22Rv1 (cell line): ENCODE data around the gene PSD2.

Experiments used
- H3K27ac ChIP-seq: fragments of 450-650 bp; 2 replicates; pipeline ENCODE4 v1.5.1; 2017
- CTCF ChIP-seq: fragments of 450-650 bp; IDR thresholded peaks from 2 replicates; pipeline ENCODE4 v1.5.1; 2017; ENCODE audit warnings: mild to moderate bottlenecking
- ZFX ChIP-seq: fragments of 450-650 bp; IDR thresholded peaks from 2 replicates; pipeline ENCODE4 v1.6.1; 2017; ENCODE audit warnings: antibody characterized with exemption, borderline replicate concordance

The PSD2 gene

GRCh38 chr5:139760066-139761056 is 35.2 kb upstream of the PSD2 start:
- no peak for TF ChIP-seq ZFX

DNA sequence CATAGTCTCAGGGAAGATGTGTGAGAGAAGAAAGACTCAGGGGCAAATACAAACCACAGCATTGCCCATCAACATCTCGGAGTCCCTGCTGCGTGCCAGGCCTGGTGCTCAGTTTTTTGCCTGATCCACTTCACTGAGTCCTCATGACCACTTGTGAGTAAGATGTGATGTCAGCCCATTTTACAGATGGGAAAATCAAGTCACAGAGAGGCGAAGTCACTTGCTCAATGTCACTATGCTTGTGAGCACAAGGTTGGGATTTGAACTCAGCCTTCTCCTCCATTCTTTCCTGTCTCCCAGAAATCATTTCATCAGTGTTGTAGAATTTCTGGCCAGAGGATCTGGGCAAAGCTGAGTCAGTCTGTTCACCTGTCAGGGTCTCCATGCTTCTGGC is 34.6 kb upstream of the PSD2 start:
- no peak for TF ChIP-seq CTCF
- no peak for TF ChIP-seq ZFX
- H3K27ac ChIP-seq = no peak overlapping the region

More at GRCh38 chr5:139760066-139761056, 35.2 kb upstream of the PSD2 start:
- H3K27ac ChIP-seq = no peak overlapping the region

- H3K27ac ChIP-seq = no peak overlapping the region
- TF ChIP-seq ZFX (no peak), CTCF (no peak)
Measured at GRCh38 chr5:139761501-139761900, 34.1 kb upstream of the PSD2 start.

DNA sequence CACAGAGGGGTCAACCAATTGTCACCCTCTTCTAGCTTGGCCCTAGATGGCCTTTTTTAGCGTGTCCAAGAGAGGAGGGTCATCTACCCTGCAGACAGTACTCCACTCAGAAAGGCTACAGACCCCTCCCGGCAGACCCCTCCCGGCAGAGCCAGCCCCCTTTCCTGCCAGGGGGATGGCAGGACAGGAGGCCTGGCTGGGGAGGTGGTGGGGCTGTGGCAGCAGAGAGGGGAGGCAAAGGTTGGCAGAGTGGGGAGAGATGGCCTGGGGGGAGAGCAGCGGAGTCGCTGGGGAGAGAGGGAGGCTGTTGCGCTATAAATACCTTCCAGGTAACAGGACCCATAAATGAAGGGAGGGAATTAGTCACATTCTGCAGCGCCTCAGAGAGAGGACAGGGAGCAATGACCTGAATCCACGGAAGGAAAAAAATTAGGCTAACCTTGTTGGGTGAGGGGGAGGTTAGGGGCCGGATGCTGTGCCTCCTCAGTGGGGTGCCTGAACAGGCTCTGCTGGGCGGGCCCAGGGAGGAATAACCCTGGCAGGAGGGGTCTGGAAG is 32.9 kb upstream of the PSD2 start:
- no peak overlapping the region for H3K27ac ChIP-seq
- TF ChIP-seq ZFX (no peak), CTCF (no peak)

DNA sequence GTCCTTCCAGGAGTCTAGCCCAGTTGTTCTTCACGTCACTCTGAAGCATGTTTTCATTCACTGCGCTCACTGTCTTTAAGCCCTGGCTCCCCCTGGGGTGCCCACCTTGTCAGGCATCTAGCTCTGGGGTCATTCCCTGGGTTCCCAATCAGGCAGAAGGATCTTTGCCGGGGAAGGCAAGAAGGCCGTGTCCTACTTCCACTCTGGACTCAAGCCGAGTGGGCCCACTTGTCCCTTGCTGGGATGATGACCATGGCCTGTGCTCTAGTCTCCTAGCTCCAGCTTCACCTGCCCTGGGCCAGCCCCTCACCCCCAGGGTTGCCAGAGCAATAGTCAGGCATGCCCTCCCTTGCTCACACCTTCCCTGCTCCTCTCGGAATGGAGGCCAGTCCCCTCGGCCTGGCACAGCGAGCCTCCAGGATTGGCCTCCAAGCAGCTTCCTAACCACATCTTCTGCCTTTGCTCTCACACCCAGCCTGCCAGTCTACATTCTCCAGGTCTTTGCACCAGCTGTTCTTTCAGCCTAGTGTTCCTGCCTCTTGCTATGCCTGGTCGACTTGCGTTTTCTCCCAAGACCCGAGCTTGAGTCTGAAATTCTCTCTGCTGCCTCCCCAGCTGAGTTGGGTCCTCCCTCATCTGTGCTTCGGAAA is 32.2 kb upstream of the PSD2 start:
- no peak overlapping the region for H3K27ac ChIP-seq
- TF ChIP-seq ZFX (no peak), CTCF (no peak)

GRCh38 chr5:139763930-139764791 is 31.4 kb upstream of the PSD2 start:
- no peak overlapping the region for H3K27ac ChIP-seq
- TF ChIP-seq ZFX = no peak
- TF ChIP-seq CTCF = no peak

DNA sequence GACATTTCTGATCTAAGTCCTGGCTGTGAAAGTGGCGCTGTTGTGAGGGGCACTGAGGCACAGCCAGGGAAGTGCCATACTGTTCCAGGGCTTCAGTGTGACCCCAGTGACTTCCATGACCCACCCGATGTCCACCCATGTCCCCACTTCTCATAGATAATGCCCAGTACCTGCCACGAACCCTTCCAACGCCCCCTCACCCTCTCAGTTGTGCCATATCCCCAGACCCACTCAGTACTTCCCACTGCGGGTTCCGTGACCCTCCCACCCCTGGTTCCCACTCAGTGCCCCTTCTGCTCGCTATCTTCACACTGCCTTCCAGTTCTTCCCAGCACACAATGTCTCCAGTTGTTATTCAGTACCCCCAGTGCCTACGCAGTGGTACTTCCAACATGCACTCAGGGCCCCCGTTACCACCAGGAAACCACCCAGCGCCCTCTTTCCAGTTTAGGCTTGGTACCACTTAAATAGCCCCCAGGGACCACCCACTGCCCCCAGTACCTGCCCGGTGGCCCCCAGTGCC is 30.7 kb upstream of the PSD2 start:
- no peak for TF ChIP-seq ZFX
- no peak for TF ChIP-seq CTCF
- no peak overlapping the region for H3K27ac ChIP-seq
